Upper lobe of right lung (tissue), 1 donor: Measurements from ENCODE around the gene RASGEF1C. TPM values are rescaled to one million over a fixed set of nuclear protein-coding genes. Genes with fewer than 3 reads are reported as not detected.

Experiments used
- ATAC-seq: fragments of 200-7000 bp; cut with Tn5 transposase; one replicate; pipeline ENCODE4 v1.9.1; 2020; ENCODE audit warnings: mild to moderate bottlenecking, moderate library complexity
- DNase-seq: peaks from one replicate; pipeline ENCODE4 v3.0.0-alpha.2; 2020
- H3K27ac ChIP-seq: fragments of 200-600 bp; one replicate; pipeline ENCODE4 v1.8.0; 2022
- H3K27me3 ChIP-seq: fragments of 200-600 bp; one replicate; pipeline ENCODE4 v1.8.0; 2022; ENCODE audit warnings: mild to moderate bottlenecking
- H3K36me3 ChIP-seq: fragments of 200-600 bp; one replicate; pipeline ENCODE4 v1.8.0; 2022
- H3K4me1 ChIP-seq: fragments of 200-600 bp; one replicate; pipeline ENCODE4 v1.8.0; 2022
- H3K4me3 ChIP-seq: fragments of 200-600 bp; one replicate; pipeline ENCODE4 v1.8.0; 2022; ENCODE audit warnings: mild to moderate bottlenecking
- H3K9me3 ChIP-seq: fragments of 200-600 bp; one replicate; pipeline ENCODE4 v1.8.0; 2022
- CTCF ChIP-seq: fragments of 200-600 bp; IDR thresholded peaks from one replicate; pipeline ENCODE4 v1.8.0; 2022; ENCODE audit warnings: antibody characterized with exemption
- intact Hi-C: fragments of 100-400 bp; cut with DNase I; formaldehyde crosslinking; loops from one replicate; pipeline ENCODE4 v1.11.0; 2022
- total RNA-seq: library from RNA; stranded (reverse); fragmentation: NEBNext Ultra II Directional; extraction: Animal tissue kit (Norgen Biotek cat#: 25700); gene quantifications from one replicate; pipeline ENCODE4 v1.2.1, GENCODE V29; 2021
- donor health status: DM: no; HTN: yes; CAD: no; lungs with severe emphysema.

Gene RASGEF1C
- total RNA-seq, 1 donor from 2014 or later, result not detected

- H3K27ac ChIP-seq, result no peak overlapping the region
- H3K4me1 ChIP-seq, result no peaks in the 10 kb centered on the region
- intact Hi-C loops, result no loop called here
- H3K9me3 ChIP-seq, result peaks cover 6% of the 10 kb centered on the region
- H3K27me3 ChIP-seq, result no peaks in the 10 kb centered on the region
- DNase-seq, result peak; percentile 20
- H3K36me3 ChIP-seq, result no peaks in the 10 kb centered on the region
- no peak overlapping the region for H3K4me3 ChIP-seq
- TF ChIP-seq CTCF, result no peak
- ATAC-seq, result no peak
Measured at GRCh38 chr5:180191716-180192115, 17.3 kb downstream of the RASGEF1C start.

GRCh38 chr5:180187767-180188166 is 21.2 kb downstream of the RASGEF1C start:
- TF ChIP-seq CTCF, result no peak
- Histone ChIP-seq H3K9me3 (peaks cover 8% of the 10 kb centered on the region), H3K27me3 (no peaks in the 10 kb centered on the region), H3K27ac (no peak overlapping the region), H3K36me3 (no peaks in the 10 kb centered on the region), H3K4me1 (no peaks in the 10 kb centered on the region), H3K4me3 (no peak overlapping the region)
- DNase-seq (no peak), ATAC-seq (no peak)
- intact Hi-C loops, result no loop called here

GRCh38 chr5:180180846-180181245 is 28.2 kb downstream of the RASGEF1C start:
- Histone ChIP-seq H3K27ac (no peak overlapping the region), H3K4me1 (no peaks in the 10 kb centered on the region), H3K9me3 (no peaks in the 10 kb centered on the region), H3K27me3 (peaks cover 7% of the 10 kb centered on the region), H3K36me3 (no peaks in the 10 kb centered on the region), H3K4me3 (no peak overlapping the region)
- no peak for DNase-seq
- TF ChIP-seq CTCF, result no peak
- intact Hi-C loops, result no loop called here
- ATAC-seq, result no peak

- no peak overlapping the region for H3K27ac ChIP-seq
- peaks cover 7% of the 10 kb centered on the region for H3K27me3 ChIP-seq
- H3K36me3 ChIP-seq, result no peaks in the 10 kb centered on the region
- DNase-seq, result no peak
- no peaks in the 10 kb centered on the region for H3K4me1 ChIP-seq
- H3K4me3 ChIP-seq, result no peak overlapping the region
- no peak for TF ChIP-seq CTCF
- no peaks in the 10 kb centered on the region for H3K9me3 ChIP-seq
- ATAC-seq, result no peak
- intact Hi-C loops, result no loop called here
Measured at GRCh38 chr5:180180421-180180820, 28.6 kb downstream of the RASGEF1C start.

GRCh38 chr5:180179442-180180420 is 29.3 kb downstream of the RASGEF1C start:
- ATAC-seq (no peak), DNase-seq (no peak)
- intact Hi-C loops, result no loop called here
- Histone ChIP-seq H3K36me3 (no peaks in the 10 kb centered on the region), H3K9me3 (no peaks in the 10 kb centered on the region), H3K4me1 (no peaks in the 10 kb centered on the region), H3K27me3 (peaks cover 7% of the 10 kb centered on the region), H3K27ac (no peak overlapping the region), H3K4me3 (no peak overlapping the region)
- no peak for TF ChIP-seq CTCF
